ENCODE measurements around the gene DAAM1. TPM values are rescaled to one million over a fixed set of nuclear protein-coding genes. Genes with fewer than 3 reads are reported as not detected.
A peak's percentile ranks its signal among the peaks of the same experiment; 100 is the strongest.

DAAM1 gene
- total RNA-seq, 1 donor from 2014 or later = 32.4 TPM

- DNase-seq (ENCODE audit: low read depth) = no peak
Measured at GRCh38 chr14:59314953-59315599, 126.6 kb downstream of the DAAM1 start.

GRCh38 chr14:59316151-59316830 is 127.8 kb downstream of the DAAM1 start:
- DNase-seq (ENCODE audit: low read depth) = no peak

GRCh38 chr14:59317346-59317745 is 128.9 kb downstream of the DAAM1 start:
- no peak for DNase-seq (ENCODE audit: low read depth)

- DNase-seq (ENCODE audit: low read depth) = no peak
Measured at GRCh38 chr14:59317798-59318505, 129.5 kb downstream of the DAAM1 start.

GRCh38 chr14:59318908-59319307 is 130.4 kb downstream of the DAAM1 start:
- DNase-seq (ENCODE audit: low read depth) = no peak

- DNase-seq (ENCODE audit: low read depth) = peak; percentile 45
Measured at GRCh38 chr14:59320361-59320760, 131.9 kb downstream of the DAAM1 start.

GRCh38 chr14:59320763-59321625 is 132.5 kb downstream of the DAAM1 start:
- DNase-seq (ENCODE audit: low read depth) = peak; percentile 82

GRCh38 chr14:59321626-59321949 is 133.1 kb downstream of the DAAM1 start:
- DNase-seq (ENCODE audit: low read depth) = no peak

GRCh38 chr14:59325906-59326305 is 137.4 kb downstream of the DAAM1 start:
- DNase-seq (ENCODE audit: low read depth) = peak; percentile 81

- no peak for DNase-seq (ENCODE audit: low read depth)
Measured at GRCh38 chr14:59328454-59328853, 140.0 kb downstream of the DAAM1 start.

GRCh38 chr14:59330455-59330854 is 142.0 kb downstream of the DAAM1 start:
- DNase-seq (ENCODE audit: low read depth) = no peak

GRCh38 chr14:59331217-59331616 is 142.8 kb downstream of the DAAM1 start:
- DNase-seq (ENCODE audit: low read depth) = peak; percentile 57

- DNase-seq (ENCODE audit: low read depth) = peak; percentile 54
Measured at GRCh38 chr14:59332727-59333126, 144.3 kb downstream of the DAAM1 start.

GRCh38 chr14:59333235-59333634 is 144.8 kb downstream of the DAAM1 start:
- DNase-seq (ENCODE audit: low read depth) = no peak

GRCh38 chr14:59333668-59334067 is 145.2 kb downstream of the DAAM1 start:
- DNase-seq (ENCODE audit: low read depth) = peak; percentile 99

GRCh38 chr14:59334253-59334652 is 145.8 kb downstream of the DAAM1 start:
- no peak for DNase-seq (ENCODE audit: low read depth)

- no peak for DNase-seq (ENCODE audit: low read depth)
Measured at GRCh38 chr14:59336098-59336497, 147.6 kb downstream of the DAAM1 start.

- DNase-seq (ENCODE audit: low read depth) = no peak
Measured at GRCh38 chr14:59336706-59337105, 148.2 kb downstream of the DAAM1 start.

- peak; percentile 80 for DNase-seq (ENCODE audit: low read depth)
Measured at GRCh38 chr14:59337141-59337611, 148.7 kb downstream of the DAAM1 start.

- no peak for DNase-seq (ENCODE audit: low read depth)
Measured at GRCh38 chr14:59338761-59339160, 150.3 kb downstream of the DAAM1 start.

- no peak for DNase-seq (ENCODE audit: low read depth)
Measured at GRCh38 chr14:59339524-59340330, 151.3 kb downstream of the DAAM1 start.

Data from renal cortical epithelial cell (primary cell).